Brain microvascular endothelial cell (primary cell): ENCODE data around the gene VIPR2.

Experiments used
- DNase-seq: peaks from one replicate; pipeline ENCODE4 v3.0.0-alpha.2; 2020
- H3K27ac ChIP-seq: fragments of 250-450 bp; sonication (Bioruptor Pico); 2 replicates; pipeline ENCODE4 v1.5.1; 2020; ENCODE audit warnings: mild to moderate bottlenecking, moderate library complexity
- H3K27me3 ChIP-seq: fragments of 250-450 bp; sonication (Bioruptor Pico); replicated peaks from 2 replicates; pipeline ENCODE4 v1.5.1; 2020; ENCODE audit warnings: mild to moderate bottlenecking
- H3K36me3 ChIP-seq: fragments of 250-450 bp; sonication (Bioruptor Pico); replicated peaks from 2 replicates; pipeline ENCODE4 v1.5.1; 2020; ENCODE audit warnings: mild to moderate bottlenecking
- H3K4me3 ChIP-seq: 2 replicates; pipeline ENCODE4 v1.5.1; 2011; ENCODE audit warnings: low read depth, mild to moderate bottlenecking, control low read depth, low read length, moderate library complexity
- CTCF ChIP-seq: IDR thresholded peaks from 2 replicates; pipeline ENCODE4 v1.5.1; 2011; ENCODE audit warnings: low read depth, mild to moderate bottlenecking, moderate library complexity, low read length, control low read depth, inconsistent platforms; ENCODE audit errors: missing control alignments
- in situ Hi-C: cut with HindIII; loops from 2 replicates; pipeline ENCODE4 v1.10.0; 2017; ENCODE audit warnings: low sequenced_read_pairs, low pct_ligation_motif_present

The VIPR2 gene

GRCh38 chr7:159035571-159036073 lies 109.0 kb downstream of the VIPR2 start:
- Histone ChIP-seq H3K27me3 (no peaks in the 10 kb centered on the region), H3K27ac (no peak overlapping the region), H3K4me3 (no peak overlapping the region), H3K36me3 (no peaks in the 10 kb centered on the region)
- DNase-seq = no peak
- no peak for TF ChIP-seq CTCF
- in situ Hi-C loops = no loop called here

- in situ Hi-C loops = no loop called here
- H3K27me3 ChIP-seq = no peaks in the 10 kb centered on the region
- H3K27ac ChIP-seq = no peak overlapping the region
- no peak for TF ChIP-seq CTCF
- H3K4me3 ChIP-seq = no peak overlapping the region
- no peak for DNase-seq
- no peaks in the 10 kb centered on the region for H3K36me3 ChIP-seq
These were observed 109.7 kb downstream of the VIPR2 start for GRCh38 chr7:159034988-159035387.

- no peak for TF ChIP-seq CTCF
- Histone ChIP-seq H3K27ac (no peak overlapping the region), H3K36me3 (no peaks in the 10 kb centered on the region), H3K27me3 (no peaks in the 10 kb centered on the region), H3K4me3 (no peak overlapping the region)
- DNase-seq = no peak
- in situ Hi-C loops = no loop called here
These were observed 110.3 kb downstream of the VIPR2 start for GRCh38 chr7:159034394-159034793.

GRCh38 chr7:159033956-159034355 lies 110.7 kb downstream of the VIPR2 start:
- Histone ChIP-seq H3K36me3 (no peaks in the 10 kb centered on the region), H3K27ac (no peak overlapping the region), H3K4me3 (no peak overlapping the region), H3K27me3 (no peaks in the 10 kb centered on the region)
- no peak for TF ChIP-seq CTCF
- DNase-seq = no peak
- in situ Hi-C loops = no loop called here

- H3K4me3 ChIP-seq = no peak overlapping the region
- no peak for TF ChIP-seq CTCF
- H3K27ac ChIP-seq = no peak overlapping the region
- no peak for DNase-seq
- no peaks in the 10 kb centered on the region for H3K36me3 ChIP-seq
- no peaks in the 10 kb centered on the region for H3K27me3 ChIP-seq
- in situ Hi-C loops = no loop called here
These were observed 111.2 kb downstream of the VIPR2 start for GRCh38 chr7:159033473-159033825.

GRCh38 chr7:159032753-159033472 lies 111.8 kb downstream of the VIPR2 start:
- in situ Hi-C loops = no loop called here
- no peak for DNase-seq
- no peak for TF ChIP-seq CTCF

More at GRCh38 chr7:159032753-159033472, 111.8 kb downstream of the VIPR2 start:
- Histone ChIP-seq H3K27me3 (no peaks in the 10 kb centered on the region), H3K27ac (no peak overlapping the region), H3K36me3 (no peaks in the 10 kb centered on the region), H3K4me3 (no peak overlapping the region)
